CD14-positive monocyte (primary cell): ENCODE data around the gene PLXNA2. TPM values are rescaled to one million over a fixed set of nuclear protein-coding genes. Genes with fewer than 3 reads are reported as not detected.
A peak's percentile ranks its signal among the peaks of the same experiment; 100 is the strongest.

Experiments used
- DNase-seq, 3 donors: peaks; one replicate each; pipeline ENCODE4 v3.0.0-alpha.2; 2011 to 2022
- H2AFZ ChIP-seq: 2 replicates; pipeline ENCODE4 v1.6.0; 2012; ENCODE audit warnings: mild to moderate bottlenecking, low read depth, low read length, inconsistent platforms; ENCODE audit not compliant: insufficient read depth, poor library complexity, severe bottlenecking
- H3K27ac ChIP-seq, 2 donors: 1 replicate in 1 of 2; 2 replicates in 1 of 2; pipeline ENCODE4 v1.5.1; 2012 to 2013; ENCODE audit warnings: low read length in 2 of 2, control low read depth in 1 of 2, inconsistent platforms in 1 of 2, low read depth in 1 of 2, mild to moderate bottlenecking in 1 of 2
- H3K27me3 ChIP-seq, 2 donors: one replicate each; pipeline versions ENCODE4 v1.6.0 to v1.6.1; 2011 to 2013; ENCODE audit warnings: low read length in 2 of 2; ENCODE audit not compliant: control insufficient read depth in 2 of 2, insufficient read depth in 2 of 2
- H3K36me3 ChIP-seq, 2 donors: replicated peaks in 1 of 2; 1 replicate in 1 of 2; 2 replicates in 1 of 2; pipeline versions ENCODE4 v1.5.1 to v1.6.1; 2012 to 2013; ENCODE audit warnings: low read length in 2 of 2, control low read depth in 1 of 2, inconsistent platforms in 1 of 2, mild to moderate bottlenecking in 1 of 2; ENCODE audit not compliant: insufficient read depth in 2 of 2, control insufficient read depth in 1 of 2
- H3K4me1 ChIP-seq, 2 donors: 1 replicate in 1 of 2; 2 replicates in 1 of 2; pipeline versions ENCODE4 v1.5.1 to v1.6.1; 2012 to 2013; ENCODE audit warnings: low read length in 2 of 2, control low read depth in 1 of 2, inconsistent platforms in 1 of 2, mild to moderate bottlenecking in 1 of 2, moderate library complexity in 1 of 2; ENCODE audit not compliant: insufficient read depth in 2 of 2, control insufficient read depth in 1 of 2
- H3K4me2 ChIP-seq: replicated peaks from 2 replicates; pipeline ENCODE3; 2012; ENCODE audit warnings: low read length, moderate library complexity, mild to moderate bottlenecking; ENCODE audit not compliant: poor library complexity, severe bottlenecking; ENCODE audit errors: extremely low read depth
- H3K4me3 ChIP-seq, 3 experiments: fragments of 200-600 bp in 1 of 3; sonication (generic) in 1 of 3; replicated peaks in 1 of 3; 1 replicate in 2 of 3; 2 replicates in 1 of 3; pipeline ENCODE4 v1.5.1; 2011 to 2013; ENCODE audit warnings: low read length in 3 of 3, mild to moderate bottlenecking in 3 of 3, control low read depth in 2 of 3, low read depth in 2 of 3, inconsistent platforms in 1 of 3, moderate library complexity in 1 of 3
- H3K79me2 ChIP-seq: 2 replicates; pipeline ENCODE4 v1.6.0; 2012; ENCODE audit warnings: mild to moderate bottlenecking, control low read depth, inconsistent platforms, low read length, moderate library complexity; ENCODE audit not compliant: insufficient read depth
- H3K9ac ChIP-seq: 2 replicates; pipeline ENCODE4 v1.6.0; 2017; ENCODE audit warnings: low read length, mild to moderate bottlenecking; ENCODE audit not compliant: insufficient read depth, poor library complexity, severe bottlenecking
- H3K9me3 ChIP-seq, 2 donors: replicated peaks in 1 of 2; 1 replicate in 1 of 2; 2 replicates in 1 of 2; pipeline versions ENCODE4 v1.5.1 to v1.6.1; 2012 to 2013; ENCODE audit warnings: low read length in 2 of 2, control low read depth in 1 of 2; ENCODE audit not compliant: control insufficient read depth in 1 of 2, insufficient read depth in 1 of 2
- H4K20me1 ChIP-seq: 2 replicates; pipeline ENCODE4 v1.6.0; 2012; ENCODE audit warnings: mild to moderate bottlenecking, low read length, control low read depth, moderate library complexity; ENCODE audit not compliant: insufficient read depth
- H3K27ac Mint-ChIP-seq, 7 donors: one replicate each; pipeline ENCODE4 v1.8.0; 2020; ENCODE audit warnings: mild to moderate bottlenecking in 7 of 7, mixed read lengths in 7 of 7, moderate library complexity in 6 of 7, inconsistent platforms in 2 of 7
- H3K27me3 Mint-ChIP-seq, 3 donors: one replicate each; pipeline ENCODE4 v1.8.0; 2021 to 2022; ENCODE audit warnings: low read depth in 3 of 3, mild to moderate bottlenecking in 3 of 3, mixed read lengths in 3 of 3, moderate library complexity in 3 of 3, inconsistent platforms in 1 of 3
- H3K36me3 Mint-ChIP-seq, 2 donors: one replicate each; pipeline ENCODE4 v1.8.0; 2020; ENCODE audit warnings: mixed read lengths in 2 of 2, inconsistent platforms in 1 of 2, mild to moderate bottlenecking in 1 of 2
- H3K4me1 Mint-ChIP-seq: one replicate; pipeline ENCODE4 v1.8.0; 2020; ENCODE audit warnings: mild to moderate bottlenecking, mixed read lengths
- H3K4me3 Mint-ChIP-seq, 2 donors: one replicate each; pipeline ENCODE4 v1.8.0; 2020; ENCODE audit warnings: mild to moderate bottlenecking in 2 of 2, mixed read lengths in 2 of 2, moderate library complexity in 1 of 2
- H3K9me3 Mint-ChIP-seq, 7 donors: one replicate each; pipeline ENCODE4 v1.8.0; 2020 to 2022; ENCODE audit warnings: mixed read lengths in 7 of 7, mild to moderate bottlenecking in 6 of 7, moderate library complexity in 6 of 7, inconsistent platforms in 2 of 7
- WGBS: methylation state at CpG from one replicate; pipeline ENCODE4 v1.1.5; 2013; ENCODE audit warnings: missing lambda C conversion rate; ENCODE audit not compliant: insufficient coverage; 5-methylcytosine and 5-hydroxymethylcytosine counted together
- intact Hi-C, 2 donors: fragments of 100-400 bp; cut with micrococcal nuclease; formaldehyde crosslinking; loops; one replicate each; pipeline versions ENCODE4 v1.15.0 to v1.15.1; 2023
- polyA plus RNA-seq, 3 donors: library from polyadenylated mRNA; depleted of rRNA in 1 of 3; unstranded in 2 of 3; stranded (reverse) in 1 of 3; fragments of 300-500 nt in 2 of 3; fragments of >200 nt in 1 of 3; fragmentation: Illumina TruSeq in 2 of 3; gene quantifications; 1 replicate in 2 of 3; 2 replicates in 1 of 3; pipeline ENCODE4 v1.2.3, GENCODE V29; 2012 to 2021
- TF ChIP-seq, protein P1 (sequence below): fragments of 200-600 bp; IDR thresholded peaks from one replicate; pipeline ENCODE4 v1.8.0; 2022; ENCODE audit warnings: antibody characterized with exemption, mild to moderate bottlenecking

PLXNA2 gene
- polyA plus RNA-seq, 3 donors, result 0.75 to 2.1 (median 1.1) TPM

DNA sequence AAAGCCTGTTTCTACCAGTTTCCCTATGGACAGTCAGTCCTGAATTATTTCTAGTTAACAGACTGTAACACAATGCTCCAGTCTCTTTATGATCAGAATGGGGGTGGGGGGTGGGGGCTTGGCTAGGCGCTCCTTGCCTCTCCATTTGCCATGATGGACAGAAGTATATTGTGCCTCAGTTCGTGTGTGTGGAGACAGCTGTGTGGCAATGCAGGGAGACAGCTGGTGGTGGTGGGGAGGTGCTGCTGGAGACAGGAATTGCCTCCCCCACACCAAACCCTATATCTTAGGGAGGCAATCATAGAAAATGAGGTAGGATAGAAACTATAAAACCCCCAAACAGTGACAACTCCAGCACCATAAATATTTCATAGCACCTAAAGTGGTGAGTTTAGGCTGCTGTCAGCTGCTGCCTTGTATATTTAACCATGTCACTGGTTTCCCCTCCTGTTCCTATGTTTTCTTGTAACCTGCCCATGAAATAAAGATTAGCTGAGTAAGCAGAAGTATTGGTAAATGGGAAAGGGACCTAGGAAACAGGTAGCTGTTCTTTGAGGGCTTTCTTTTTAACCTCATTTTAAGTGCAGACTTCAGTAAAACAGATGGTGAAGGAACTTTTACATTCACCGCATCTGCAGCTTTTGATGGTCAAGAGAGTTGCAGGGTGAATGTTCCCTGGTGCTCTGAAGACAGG, 3.4 kb downstream of the PLXNA2 start:
- no peak for DNase-seq
- Histone ChIP-seq H2AFZ (no peak overlapping the region), H3K4me2 (no peak overlapping the region), H3K36me3 (no peaks in the 10 kb centered on the region), H3K4me3 (no peak overlapping the region), H3K27me3 (peaks cover 34 to 46% of the 10 kb centered on the region in 2 donors), H3K27ac (no peak overlapping the region), H3K9ac (no peak overlapping the region), H3K4me1 (peaks cover 28 to 41% of the 10 kb centered on the region in 2 donors), H4K20me1 (peaks cover 36% of the 10 kb centered on the region), H3K79me2 (no peaks in the 10 kb centered on the region), H3K9me3 (no peaks in the 10 kb centered on the region)
- intact Hi-C loops, result loop anchor here in 1 of 2 donors (5.0 kb wide), 1 partner anchor 109 kb away; no protein-coding TSS in a partner anchor
- H3K4me3 Mint-ChIP-seq, result no peak overlapping the region
- peaks cover 0 to 11% of the 10 kb centered on the region in 2 donors for H3K36me3 Mint-ChIP-seq
- peaks cover 43% of the 10 kb centered on the region for H3K4me1 Mint-ChIP-seq
- TF ChIP-seq, protein P1, sequence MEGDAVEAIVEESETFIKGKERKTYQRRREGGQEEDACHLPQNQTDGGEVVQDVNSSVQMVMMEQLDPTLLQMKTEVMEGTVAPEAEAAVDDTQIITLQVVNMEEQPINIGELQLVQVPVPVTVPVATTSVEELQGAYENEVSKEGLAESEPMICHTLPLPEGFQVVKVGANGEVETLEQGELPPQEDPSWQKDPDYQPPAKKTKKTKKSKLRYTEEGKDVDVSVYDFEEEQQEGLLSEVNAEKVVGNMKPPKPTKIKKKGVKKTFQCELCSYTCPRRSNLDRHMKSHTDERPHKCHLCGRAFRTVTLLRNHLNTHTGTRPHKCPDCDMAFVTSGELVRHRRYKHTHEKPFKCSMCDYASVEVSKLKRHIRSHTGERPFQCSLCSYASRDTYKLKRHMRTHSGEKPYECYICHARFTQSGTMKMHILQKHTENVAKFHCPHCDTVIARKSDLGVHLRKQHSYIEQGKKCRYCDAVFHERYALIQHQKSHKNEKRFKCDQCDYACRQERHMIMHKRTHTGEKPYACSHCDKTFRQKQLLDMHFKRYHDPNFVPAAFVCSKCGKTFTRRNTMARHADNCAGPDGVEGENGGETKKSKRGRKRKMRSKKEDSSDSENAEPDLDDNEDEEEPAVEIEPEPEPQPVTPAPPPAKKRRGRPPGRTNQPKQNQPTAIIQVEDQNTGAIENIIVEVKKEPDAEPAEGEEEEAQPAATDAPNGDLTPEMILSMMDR, result no peak
- H3K9me3 Mint-ChIP-seq, result peaks cover 0 to 9% (median 2%) of the 10 kb centered on the region in 7 donors
- WGBS, result 80% methylated on average over 1 of the region's 3 CpGs
- H3K27ac Mint-ChIP-seq, result no peak overlapping the region
- H3K27me3 Mint-ChIP-seq, result peaks cover 42 to 75% (median 53%) of the 10 kb centered on the region in 3 donors

DNA sequence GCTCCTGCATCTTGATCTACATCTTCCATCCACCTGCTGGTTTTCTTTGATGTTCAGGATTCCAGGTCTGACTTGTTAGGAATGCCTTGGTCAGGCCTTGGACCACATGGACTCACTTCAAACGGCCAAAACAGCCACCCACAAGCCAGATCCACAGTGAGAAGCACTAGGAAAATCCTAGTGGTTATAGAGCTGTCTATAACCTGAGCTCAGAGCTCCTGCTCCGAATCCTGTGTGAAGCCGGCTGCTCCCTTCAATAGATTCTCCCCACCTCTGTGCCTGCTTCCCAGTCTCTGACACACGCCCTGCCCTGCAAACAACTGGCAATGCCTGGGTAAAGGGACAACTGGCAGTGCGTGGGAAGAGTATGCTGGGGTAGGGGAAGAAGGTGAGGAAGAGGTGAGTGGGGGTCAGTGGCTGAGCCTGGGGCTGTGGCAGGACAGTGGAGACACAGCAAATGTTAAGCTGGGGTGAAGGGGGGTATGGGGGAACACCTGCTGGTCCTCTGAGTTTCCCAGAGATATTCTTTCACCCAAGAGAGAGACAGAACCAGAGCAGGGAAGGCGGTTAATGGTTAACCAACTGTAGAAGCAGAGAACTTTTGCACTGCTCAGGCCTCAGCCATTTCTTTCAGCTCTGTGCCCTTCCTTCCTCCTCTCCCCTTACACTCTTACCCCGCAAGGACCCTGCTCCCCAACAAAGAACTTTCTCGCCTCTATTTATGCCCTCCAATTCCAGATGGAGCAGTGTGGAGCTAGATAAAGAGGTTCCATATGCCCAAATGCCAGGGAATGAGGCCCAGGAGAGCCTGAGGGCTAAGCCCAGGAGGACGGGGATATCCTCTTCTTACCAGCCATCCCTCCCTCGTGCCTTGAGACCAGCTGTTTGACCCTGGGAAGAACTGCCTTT, 4.5 kb downstream of the PLXNA2 start:
- Histone ChIP-seq H3K9me3 (no peaks in the 10 kb centered on the region), H3K27ac (no peak overlapping the region), H4K20me1 (peaks cover 36% of the 10 kb centered on the region), H3K36me3 (no peaks in the 10 kb centered on the region), H2AFZ (no peak overlapping the region), H3K4me3 (no peak overlapping the region), H3K4me2 (no peak overlapping the region), H3K4me1 (peaks cover 29 to 45% of the 10 kb centered on the region in 2 donors), H3K27me3 (peaks cover 34 to 46% of the 10 kb centered on the region in 2 donors), H3K79me2 (no peaks in the 10 kb centered on the region), H3K9ac (no peak overlapping the region)
- Mint-ChIP-seq H3K4me1 (peaks cover 46% of the 10 kb centered on the region), H3K27ac (peak overlapping the region in 1 of 7 donors; percentile 50), H3K9me3 (peaks cover 0 to 9% (median 2%) of the 10 kb centered on the region in 7 donors), H3K4me3 (peak overlapping the region in 1 of 2 donors; percentile 51), H3K27me3 (peaks cover 41 to 73% (median 53%) of the 10 kb centered on the region in 3 donors), H3K36me3 (peaks cover 0 to 11% of the 10 kb centered on the region in 2 donors)
- WGBS, result 100% methylated on average over 2 of the region's 10 CpGs
- TF ChIP-seq, protein P1, result no peak
- intact Hi-C loops, result loop anchor here in 1 of 2 donors (5.0 kb wide), 1 partner anchor 107 kb away; no protein-coding TSS in a partner anchor
- DNase-seq, result no peak
